Calu3 (cell line): ENCODE data around the gene MYRIP. TPM values are rescaled to one million over a fixed set of nuclear protein-coding genes. Genes with fewer than 3 reads are reported as not detected.
"Not testable (repeated sequence)": the region's sequence is repeated elsewhere in the genome, so short reads cannot be mapped to it uniquely, and the experiment has no call there.

Source experiments
- BruUV-seq: library from RNA; stranded (reverse); fragments of 400-500 nt; replicated peaks from 2 replicates; lab custom pipeline; 2021; lab: Mats Ljungman, UMichigan
- CTCF ChIA-PET: fragments of 300-600 bp; sonication (Branson Sonifier 250); formaldehyde crosslinking; loops from one replicate; lab custom pipeline; 2022; ENCODE audit warnings: antibody characterized with exemption; lab: Charles Lee
- DNase-seq: peaks from one replicate; pipeline ENCODE4 v3.0.0; 2022
- H3K27ac Mint-ChIP-seq: one replicate; pipeline ENCODE4 v1.8.0; 2022; ENCODE audit warnings: mixed read lengths; ENCODE audit not compliant: unreplicated experiment
- H3K27me3 Mint-ChIP-seq: one replicate; pipeline ENCODE4 v1.8.0; 2022; ENCODE audit warnings: mixed read lengths; ENCODE audit not compliant: unreplicated experiment
- H3K36me3 Mint-ChIP-seq: one replicate; pipeline ENCODE4 v1.8.0; 2022; ENCODE audit warnings: mild to moderate bottlenecking, moderate library complexity, mixed read lengths; ENCODE audit not compliant: insufficient read depth, unreplicated experiment
- H3K4me1 Mint-ChIP-seq: one replicate; pipeline ENCODE4 v1.8.0; 2022; ENCODE audit warnings: mild to moderate bottlenecking, low read depth, mixed read lengths; ENCODE audit not compliant: unreplicated experiment
- H3K4me3 Mint-ChIP-seq: one replicate; pipeline ENCODE4 v1.8.0; 2022; ENCODE audit warnings: mild to moderate bottlenecking, low read depth, moderate library complexity, mixed read lengths; ENCODE audit not compliant: unreplicated experiment
- H3K9me3 Mint-ChIP-seq: one replicate; pipeline ENCODE4 v1.8.0; 2022; ENCODE audit warnings: low read depth, mixed read lengths; ENCODE audit not compliant: unreplicated experiment
- CTCF ChIP-seq: fragments of 200-600 bp; IDR thresholded peaks from one replicate; pipeline ENCODE4 v1.8.0; 2022; ENCODE audit warnings: antibody characterized with exemption; ENCODE audit not compliant: unreplicated experiment
- intact Hi-C: fragments of 100-400 bp; cut with micrococcal nuclease; formaldehyde crosslinking; loops from one replicate; pipeline ENCODE4 v1.10.0; 2022; ENCODE audit not compliant: unreplicated experiment
- total RNA-seq: library from RNA; stranded (reverse); gene quantifications from 2 replicates; pipeline ENCODE4 v1.2.3, GENCODE V29; 2022

The MYRIP gene
- total RNA-seq, 1 experiment from 2014 or later = 5.6 TPM

GRCh38 chr3:39765575-39765974, 43.8 kb upstream of the MYRIP start:
- DNase-seq = no peak
- H3K4me1 Mint-ChIP-seq = no peaks in the 10 kb centered on the region
- H3K36me3 Mint-ChIP-seq = no peaks in the 10 kb centered on the region
- no peak overlapping the region for H3K4me3 Mint-ChIP-seq
- intact Hi-C loops = no loop called here
- BruUV-seq = no TSS peak
- TF ChIP-seq CTCF = no peak
- no peaks in the 10 kb centered on the region for H3K9me3 Mint-ChIP-seq
- CTCF ChIA-PET = no interaction called here
- H3K27me3 Mint-ChIP-seq = peaks cover 10% of the 10 kb centered on the region
- H3K27ac Mint-ChIP-seq = no peak overlapping the region

- intact Hi-C loops = no loop called here
- no peak for DNase-seq
- Mint-ChIP-seq H3K4me1 (no peaks in the 10 kb centered on the region), H3K36me3 (no peaks in the 10 kb centered on the region), H3K9me3 (no peaks in the 10 kb centered on the region), H3K27ac (no peak overlapping the region), H3K27me3 (peaks cover 2% of the 10 kb centered on the region), H3K4me3 (no peak overlapping the region)
- TF ChIP-seq CTCF = no peak
- no TSS peak for BruUV-seq
- CTCF ChIA-PET = no interaction called here
Observed at GRCh38 chr3:39766433-39766832, 43.0 kb upstream of the MYRIP start.

- H3K27me3 Mint-ChIP-seq, H3K27ac Mint-ChIP-seq, H3K9me3 Mint-ChIP-seq, H3K36me3 Mint-ChIP-seq, H3K4me1 Mint-ChIP-seq, DNase-seq, BruUV-seq, H3K4me3 Mint-ChIP-seq, CTCF ChIA-PET, intact Hi-C loops: not testable (repeated sequence)
Observed at GRCh38 chr3:39766909-39767308, 42.5 kb upstream of the MYRIP start.

- DNase-seq, H3K27ac Mint-ChIP-seq, H3K4me3 Mint-ChIP-seq, H3K4me1 Mint-ChIP-seq, H3K9me3 Mint-ChIP-seq, H3K36me3 Mint-ChIP-seq, BruUV-seq, intact Hi-C loops, CTCF ChIA-PET: not testable (repeated sequence)
- peaks cover 26% of the 10 kb centered on the region for H3K27me3 Mint-ChIP-seq
Observed at GRCh38 chr3:39778168-39778567, 31.2 kb upstream of the MYRIP start.

GRCh38 chr3:39779511-39780230, 29.7 kb upstream of the MYRIP start:
- no peaks in the 10 kb centered on the region for H3K9me3 Mint-ChIP-seq
- no peak for DNase-seq
- H3K27ac Mint-ChIP-seq = no peak overlapping the region
- H3K4me3 Mint-ChIP-seq = no peak overlapping the region
- no TSS peak for BruUV-seq
- intact Hi-C loops = no loop called here
- CTCF ChIA-PET = no interaction called here
- H3K36me3 Mint-ChIP-seq = no peaks in the 10 kb centered on the region
- no peaks in the 10 kb centered on the region for H3K4me1 Mint-ChIP-seq
- TF ChIP-seq CTCF = no peak
- H3K27me3 Mint-ChIP-seq = peaks cover 29% of the 10 kb centered on the region
